Duodenal mucosa (tissue), 2 donors: ENCODE data around the gene PISD.

Experiments used
- H3K27ac ChIP-seq: one replicate; pipeline ENCODE4 v1.7.0; 2013; ENCODE audit warnings: low read depth, low read length
- H3K27me3 ChIP-seq, 2 donors: one replicate each; pipeline ENCODE4 v1.7.0; 2013; ENCODE audit warnings: low read length in 2 of 2, control low read depth in 1 of 2; ENCODE audit not compliant: insufficient read depth in 2 of 2, control insufficient read depth in 1 of 2
- H3K36me3 ChIP-seq, 2 donors: one replicate each; pipeline ENCODE4 v1.7.0; 2013; ENCODE audit warnings: low read length in 2 of 2, control low read depth in 1 of 2; ENCODE audit not compliant: insufficient read depth in 2 of 2, control insufficient read depth in 1 of 2
- H3K4me1 ChIP-seq, 2 donors: one replicate each; pipeline ENCODE4 v1.7.0; 2013; ENCODE audit warnings: low read length in 2 of 2, control low read depth in 1 of 2; ENCODE audit not compliant: insufficient read depth in 2 of 2, control insufficient read depth in 1 of 2
- H3K4me3 ChIP-seq, 2 donors: one replicate each; pipeline ENCODE4 v1.7.0; 2013; ENCODE audit warnings: low read length in 2 of 2, low read depth in 1 of 2
- H3K9ac ChIP-seq, 2 donors: one replicate each; pipeline ENCODE4 v1.7.0; 2013; ENCODE audit warnings: low read length in 2 of 2, low read depth in 1 of 2
- H3K9me3 ChIP-seq, 2 donors: one replicate each; pipeline ENCODE4 v1.7.0; 2013; ENCODE audit warnings: low read length in 2 of 2, control low read depth in 1 of 2; ENCODE audit not compliant: control insufficient read depth in 1 of 2

The PISD gene

DNA sequence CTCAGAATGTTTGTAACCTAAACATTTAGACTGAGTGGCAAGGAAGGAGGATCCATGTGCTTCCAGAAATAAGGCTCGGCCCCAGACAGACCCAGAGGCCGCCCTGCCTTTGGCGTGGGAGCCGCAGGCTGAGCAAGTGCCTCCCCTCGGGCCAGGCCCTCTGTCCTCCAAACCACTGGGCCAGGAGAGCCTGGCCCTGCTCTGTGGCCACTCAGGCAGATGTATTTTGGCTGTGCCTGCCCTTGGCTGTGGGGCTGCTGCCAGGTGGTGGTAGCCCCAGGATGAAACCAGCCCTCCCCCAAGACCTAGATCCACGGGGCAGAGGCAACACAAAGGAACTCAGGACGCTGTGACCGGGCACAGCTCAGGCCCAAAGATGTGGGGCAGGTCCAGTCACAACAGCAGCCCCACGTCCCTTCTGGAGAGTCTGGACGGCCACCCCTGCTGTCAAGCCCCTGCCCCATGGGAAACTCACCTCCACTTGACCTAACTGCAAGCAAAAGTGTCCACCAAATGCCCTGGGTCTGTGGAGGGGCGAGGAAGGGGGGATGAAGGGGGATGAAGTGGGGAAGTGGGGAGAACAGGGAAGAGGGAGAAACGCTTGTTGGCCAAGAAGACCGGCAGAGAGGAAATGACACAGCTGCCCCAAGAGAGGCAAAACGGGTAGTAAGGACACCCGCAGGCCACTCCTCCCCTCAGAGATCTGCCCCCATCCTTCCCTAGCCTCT is 24.0 kb downstream of the PISD start:
- Histone ChIP-seq H3K9ac (peak overlapping the region in 1 of 2 donors; percentile 17), H3K4me3 (peak overlapping the region; percentile 26 to 52), H3K9me3 (no peaks in the 10 kb centered on the region), H3K27ac (peak overlapping the region; percentile 53), H3K4me1 (peaks cover 0 to 8% of the 10 kb centered on the region in 2 donors), H3K27me3 (no peaks in the 10 kb centered on the region), H3K36me3 (peaks cover under 1 to 6% of the 10 kb centered on the region in 2 donors)

DNA sequence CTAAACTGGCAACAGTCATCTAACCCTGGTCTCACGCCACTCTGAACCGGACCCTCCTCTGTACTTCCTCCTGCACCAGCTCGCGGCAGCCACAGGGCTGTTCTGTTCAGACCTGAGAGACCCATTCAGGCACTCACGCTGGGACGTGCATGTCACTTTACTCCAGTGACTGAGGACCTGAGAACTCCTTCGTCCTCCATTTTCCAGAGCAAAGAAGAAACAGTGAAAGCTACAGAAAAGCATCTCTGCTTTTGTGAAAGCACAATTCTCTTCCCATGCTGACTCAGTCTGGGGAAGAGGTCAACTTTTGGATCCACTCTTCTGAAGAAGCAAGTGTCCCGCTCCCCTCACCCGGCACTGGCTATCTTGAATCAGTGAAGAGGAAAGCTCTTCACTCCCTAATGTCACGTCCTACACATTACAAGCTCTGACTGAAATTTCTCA is 24.5 kb downstream of the PISD start:
- Histone ChIP-seq H3K36me3 (peaks cover 3 to 5% of the 10 kb centered on the region in 2 donors), H3K4me1 (peaks cover 0 to 8% of the 10 kb centered on the region in 2 donors), H3K27ac (peak overlapping the region; percentile 51), H3K9me3 (no peaks in the 10 kb centered on the region), H3K4me3 (peak overlapping the region in 1 of 2 donors; percentile 40), H3K9ac (peak overlapping the region in 1 of 2 donors; percentile 17), H3K27me3 (no peaks in the 10 kb centered on the region)

DNA sequence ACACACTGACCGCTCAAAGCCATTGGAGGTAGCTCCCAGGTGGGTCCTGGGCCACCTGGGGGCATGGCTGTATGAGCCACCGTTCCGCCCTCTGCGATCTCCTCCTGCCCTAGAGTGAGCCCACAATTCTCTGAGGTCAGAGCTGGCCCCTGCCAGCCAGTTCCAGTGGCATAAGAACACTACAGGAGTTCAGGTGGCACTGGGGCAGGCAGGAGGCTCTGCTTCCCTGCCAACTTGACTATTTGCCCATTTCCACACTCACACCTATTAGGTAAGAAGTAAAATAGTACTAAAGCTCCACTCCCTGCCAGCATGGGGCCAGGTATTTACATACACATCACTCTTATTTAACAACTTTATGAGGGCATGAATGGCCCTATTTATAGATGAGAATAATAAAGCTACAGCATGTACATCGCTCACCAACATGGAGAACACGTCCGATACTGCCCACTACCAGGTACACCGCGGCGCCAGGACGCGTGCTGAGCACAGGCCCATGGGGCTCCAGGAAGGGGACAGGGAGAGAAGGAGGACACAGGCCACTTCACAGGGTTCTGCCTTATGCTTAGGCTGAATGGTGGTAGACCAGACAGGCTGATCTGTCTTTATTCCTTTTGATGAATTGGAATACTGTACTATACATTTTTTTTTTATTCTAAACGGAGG is 26.2 kb downstream of the PISD start:
- peak overlapping the region in 1 of 2 donors; percentile 21 for H3K9ac ChIP-seq
- no peaks in the 10 kb centered on the region for H3K27me3 ChIP-seq
- H3K36me3 ChIP-seq = peaks cover 3 to 6% of the 10 kb centered on the region in 2 donors
- no peak overlapping the region for H3K4me3 ChIP-seq
- H3K27ac ChIP-seq = no peak overlapping the region
- H3K4me1 ChIP-seq = peaks cover 8 to 16% of the 10 kb centered on the region in 2 donors
- no peaks in the 10 kb centered on the region for H3K9me3 ChIP-seq

DNA sequence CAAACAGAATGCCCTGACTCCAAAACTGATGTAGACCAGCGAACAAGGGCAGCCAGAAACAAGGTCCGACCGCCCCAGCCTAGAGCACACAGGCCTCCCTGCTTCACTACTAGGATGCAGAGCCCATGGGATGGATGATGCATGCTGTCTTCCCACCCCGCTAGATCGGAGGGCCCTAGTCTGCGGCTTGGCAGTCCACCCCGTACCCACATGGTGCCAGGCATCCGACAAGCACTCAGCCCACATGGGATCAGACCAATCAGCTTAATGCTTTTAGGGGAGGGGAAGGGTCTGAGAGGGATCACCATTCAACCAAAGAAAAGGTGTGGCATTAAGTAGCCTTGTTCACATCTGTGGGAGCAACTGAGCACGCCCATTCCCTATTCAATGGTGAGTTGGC is 30.6 kb downstream of the PISD start:
- peak overlapping the region in 1 of 2 donors; percentile 47 for H3K9ac ChIP-seq
- no peaks in the 10 kb centered on the region for H3K9me3 ChIP-seq
- H3K27me3 ChIP-seq = no peaks in the 10 kb centered on the region
- H3K4me1 ChIP-seq = peaks cover 33 to 42% of the 10 kb centered on the region in 2 donors
- H3K4me3 ChIP-seq = peak overlapping the region in 1 of 2 donors; percentile 75
- peaks cover 3 to 12% of the 10 kb centered on the region in 2 donors for H3K36me3 ChIP-seq
- peak overlapping the region; percentile 73 for H3K27ac ChIP-seq

DNA sequence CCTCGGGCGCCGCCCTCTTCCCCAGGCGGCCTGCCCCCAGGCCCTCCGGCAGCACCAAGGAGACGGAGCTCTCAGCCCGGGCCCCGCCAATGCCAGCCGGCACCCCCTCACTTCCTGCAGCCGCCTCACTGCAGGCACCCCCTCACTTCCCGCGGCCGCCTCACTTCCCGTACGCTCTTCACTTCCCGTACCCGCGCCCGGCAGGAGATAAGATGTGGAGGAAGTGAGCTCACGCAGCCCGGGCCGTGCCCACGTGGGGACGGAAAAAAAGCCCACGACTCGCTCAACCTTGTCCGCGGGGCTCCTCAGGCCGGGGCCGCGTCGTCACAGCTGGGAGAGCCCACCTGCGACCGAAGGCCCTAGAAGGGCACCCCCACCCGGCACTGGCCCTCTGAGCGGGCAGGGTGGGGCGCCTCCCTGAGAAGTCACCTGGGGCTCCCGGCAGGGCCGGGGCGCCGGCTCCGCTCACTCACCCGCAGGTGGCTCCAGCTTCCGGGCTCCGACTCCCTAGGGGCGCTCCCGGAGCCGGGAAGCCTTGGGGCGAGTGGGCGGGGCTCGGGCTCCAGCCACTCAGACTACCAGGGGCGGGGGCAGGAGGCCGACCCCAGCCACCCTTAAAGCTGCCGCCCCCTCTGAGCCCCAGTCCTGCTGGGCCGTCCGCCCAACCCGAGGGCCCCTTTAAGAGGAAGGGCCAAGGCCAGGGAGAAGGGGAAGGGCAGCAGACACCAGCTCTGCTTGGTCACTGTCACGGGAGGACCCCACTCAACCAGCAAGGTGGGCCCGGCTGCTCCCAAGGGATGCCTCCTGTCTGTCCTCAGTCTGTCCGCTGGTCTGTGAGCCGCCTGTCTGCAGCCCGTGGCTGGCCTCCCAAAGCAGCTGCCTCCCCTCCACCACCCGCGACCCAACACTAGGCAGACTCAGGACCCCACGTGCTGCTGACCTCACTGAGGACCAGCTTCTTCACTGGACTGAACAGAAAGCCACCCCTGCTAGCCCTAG is 31.4 kb downstream of the PISD start:
- peak overlapping the region; percentile 73 for H3K27ac ChIP-seq
- peaks cover 41 to 49% of the 10 kb centered on the region in 2 donors for H3K4me1 ChIP-seq
- no peaks in the 10 kb centered on the region for H3K9me3 ChIP-seq
- H3K36me3 ChIP-seq = peaks cover 3 to 12% of the 10 kb centered on the region in 2 donors
- H3K27me3 ChIP-seq = no peaks in the 10 kb centered on the region
- peak overlapping the region; percentile 77 to 78 for H3K9ac ChIP-seq
- peak overlapping the region; percentile 75 to 82 for H3K4me3 ChIP-seq

DNA sequence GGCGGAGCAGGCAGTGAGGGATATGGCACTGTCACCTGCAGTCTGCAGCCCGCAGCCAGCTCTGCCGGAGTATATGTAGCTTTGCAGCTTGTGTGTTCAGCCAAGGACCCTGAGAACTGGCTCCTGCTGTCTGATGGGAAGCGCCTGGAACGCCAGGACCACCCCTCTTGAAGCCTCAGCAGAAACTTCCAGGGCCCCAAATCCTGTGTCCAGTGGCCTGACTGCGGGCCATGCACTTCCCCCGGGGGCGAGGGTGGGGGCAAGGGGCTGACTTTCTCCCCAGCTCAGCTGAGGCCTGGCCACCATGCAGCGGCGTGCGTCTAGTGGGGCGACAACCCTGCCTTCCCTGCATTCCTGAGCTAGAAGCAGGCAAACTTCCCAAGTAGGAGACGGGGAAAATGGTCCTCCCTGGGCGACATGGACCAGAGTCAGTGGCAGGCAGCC is 32.3 kb downstream of the PISD start:
- H3K4me1 ChIP-seq = peaks cover 41 to 49% of the 10 kb centered on the region in 2 donors

DNA sequence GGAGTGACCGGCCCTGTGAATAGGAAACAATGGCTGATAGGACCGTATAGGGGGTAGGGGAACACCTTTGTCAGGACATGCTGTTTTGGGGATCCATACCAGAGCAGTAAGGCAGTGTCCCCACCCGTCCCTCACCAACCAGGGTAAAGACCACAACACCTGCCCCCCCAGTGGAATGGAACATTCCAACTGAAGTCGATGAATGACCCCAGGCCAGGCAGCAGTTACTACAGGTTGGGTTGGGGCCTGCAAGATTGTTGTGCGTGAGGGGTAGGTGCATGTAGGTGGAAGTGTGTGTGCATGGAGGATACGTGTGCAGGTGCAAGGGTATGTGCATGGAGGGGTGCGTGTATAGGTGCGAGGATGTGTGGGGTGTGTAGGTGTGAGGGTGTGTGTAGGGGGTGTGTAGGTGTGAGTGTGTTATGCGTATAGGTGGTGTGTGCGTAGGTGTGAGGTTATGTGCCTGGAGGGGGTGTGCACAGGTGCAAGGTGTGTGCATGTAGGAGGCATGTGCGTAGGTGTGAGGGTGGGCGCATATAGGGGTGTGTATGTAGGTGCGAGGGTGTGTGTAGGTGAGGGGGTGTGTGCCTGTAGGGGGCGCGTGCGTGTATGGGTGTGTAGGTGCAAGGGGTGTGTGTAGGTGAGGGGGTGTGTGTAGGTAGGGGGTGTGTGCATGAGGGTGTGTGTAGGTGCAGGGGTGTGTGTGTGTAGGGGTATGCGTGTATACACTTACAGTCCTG is 32.9 kb downstream of the PISD start:
- Histone ChIP-seq H3K4me3 (peak overlapping the region; percentile 75 to 82), H3K9me3 (no peaks in the 10 kb centered on the region), H3K4me1 (peaks cover 41 to 49% of the 10 kb centered on the region in 2 donors), H3K27ac (no peak overlapping the region), H3K9ac (no peak overlapping the region), H3K27me3 (no peaks in the 10 kb centered on the region), H3K36me3 (peaks cover 3 to 19% of the 10 kb centered on the region in 2 donors)

More for the DNA sequence above, 32.3 kb downstream of the PISD start:
- H3K27me3 ChIP-seq = no peaks in the 10 kb centered on the region
- H3K9me3 ChIP-seq = no peaks in the 10 kb centered on the region
- H3K36me3 ChIP-seq = peaks cover 3 to 19% of the 10 kb centered on the region in 2 donors
- peak overlapping the region; percentile 75 to 82 for H3K4me3 ChIP-seq
- peak overlapping the region; percentile 73 for H3K27ac ChIP-seq
- H3K9ac ChIP-seq = peak overlapping the region; percentile 77 to 78

DNA sequence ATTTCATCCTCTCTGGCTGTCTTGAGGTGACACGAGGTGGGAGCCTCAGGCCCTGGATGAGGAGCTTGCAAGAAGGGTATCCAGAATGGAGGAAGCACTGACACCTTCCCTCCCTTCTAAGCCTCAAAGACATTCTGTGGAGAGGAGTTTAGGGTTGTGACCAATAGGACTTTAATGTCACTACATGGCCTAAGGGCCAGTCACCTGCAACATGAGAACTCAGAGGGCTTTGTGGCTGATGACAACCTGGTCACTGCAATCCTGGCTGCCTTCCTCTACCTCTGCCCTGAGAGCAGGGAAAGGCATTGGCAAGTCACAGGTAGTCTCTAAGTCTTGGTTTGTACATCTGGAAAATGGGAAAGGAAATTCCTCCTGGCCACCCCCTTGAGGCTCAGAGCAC is 33.7 kb downstream of the PISD start:
- Histone ChIP-seq H3K9ac (no peak overlapping the region), H3K4me1 (peaks cover 41 to 49% of the 10 kb centered on the region in 2 donors), H3K27me3 (no peaks in the 10 kb centered on the region), H3K9me3 (no peaks in the 10 kb centered on the region), H3K27ac (no peak overlapping the region), H3K36me3 (peaks cover 3 to 24% of the 10 kb centered on the region in 2 donors), H3K4me3 (no peak overlapping the region)

DNA sequence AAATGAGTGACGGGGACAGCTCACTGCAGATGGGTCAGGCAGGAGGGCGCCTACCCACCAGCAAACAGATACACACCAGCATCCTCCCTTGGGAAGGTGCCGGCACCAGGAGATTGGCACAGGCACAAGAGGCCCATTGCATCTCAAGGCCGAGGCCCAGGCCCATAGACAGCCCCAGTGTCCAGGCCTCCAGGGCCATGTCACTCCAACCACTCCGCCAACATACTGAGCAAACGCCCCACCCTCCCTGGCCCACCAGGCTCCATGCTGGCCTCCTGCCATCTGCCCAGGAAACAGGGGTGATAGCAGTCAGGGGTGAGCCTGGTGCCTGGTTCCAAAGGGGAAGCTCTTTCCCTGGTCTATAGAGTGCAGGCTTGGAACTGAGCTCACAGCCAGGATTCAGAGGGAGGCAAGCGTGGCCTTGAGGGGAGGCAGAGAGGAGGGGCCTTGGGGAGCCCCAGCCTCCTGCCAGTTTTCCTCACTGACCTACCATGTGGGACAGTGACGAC is 34.7 kb downstream of the PISD start:
- no peak overlapping the region for H3K4me3 ChIP-seq
- peaks cover 0 to 25% of the 10 kb centered on the region in 2 donors for H3K36me3 ChIP-seq
- H3K27ac ChIP-seq = no peak overlapping the region
- peaks cover 41 to 49% of the 10 kb centered on the region in 2 donors for H3K4me1 ChIP-seq
- H3K9me3 ChIP-seq = no peaks in the 10 kb centered on the region
- no peaks in the 10 kb centered on the region for H3K27me3 ChIP-seq
- H3K9ac ChIP-seq = no peak overlapping the region
